Measurements from ENCODE around the gene GSK3B. TPM values are rescaled to one million over a fixed set of nuclear protein-coding genes. Genes with fewer than 3 reads are reported as not detected.
"Not testable (repeated sequence)": the region's sequence is repeated elsewhere in the genome, so short reads cannot be mapped to it uniquely, and the experiment has no call there.

The GSK3B gene
- total RNA-seq, 1 donor from 2014 or later, result 34.1 TPM

GRCh38 chr3:120018299-120018698 is 75.9 kb downstream of the GSK3B start:
- Mint-ChIP-seq H3K36me3 (ENCODE audit: low read depth) (peaks cover 4% of the 10 kb centered on the region), H3K27ac (no peak overlapping the region), H3K27me3 (ENCODE audit: insufficient read depth) (no peaks in the 10 kb centered on the region), H3K4me1 (ENCODE audit: low read depth) (peaks cover 21% of the 10 kb centered on the region), H3K4me3 (no peak overlapping the region), H3K9me3 (no peaks in the 10 kb centered on the region)
- intact Hi-C loops (cut with micrococcal nuclease), result no loop called here
- no peak for DNase-seq (ENCODE audit: low spot score)

GRCh38 chr3:120017692-120018091 is 76.6 kb downstream of the GSK3B start:
- intact Hi-C loops (cut with micrococcal nuclease), result no loop called here
- Mint-ChIP-seq H3K9me3 (no peaks in the 10 kb centered on the region), H3K27ac (no peak overlapping the region), H3K4me3 (no peak overlapping the region), H3K36me3 (ENCODE audit: low read depth) (peaks cover 4% of the 10 kb centered on the region), H3K27me3 (ENCODE audit: insufficient read depth) (no peaks in the 10 kb centered on the region), H3K4me1 (ENCODE audit: low read depth) (peaks cover 15% of the 10 kb centered on the region)
- DNase-seq (ENCODE audit: low spot score), result no peak

- Mint-ChIP-seq H3K4me1 (ENCODE audit: low read depth) (peaks cover 12% of the 10 kb centered on the region), H3K4me3 (no peak overlapping the region)
Observed at GRCh38 chr3:120013481-120013880, 80.8 kb downstream of the GSK3B start.

GRCh38 chr3:120005741-120006140 is 88.5 kb downstream of the GSK3B start:
- peaks cover 16% of the 10 kb centered on the region for H3K4me1 Mint-ChIP-seq (ENCODE audit: low read depth)
- DNase-seq (ENCODE audit: low spot score); H3K4me3 Mint-ChIP-seq; intact Hi-C loops (cut with micrococcal nuclease); H3K27me3 Mint-ChIP-seq (ENCODE audit: insufficient read depth); H3K27ac Mint-ChIP-seq: not testable (repeated sequence)
- peaks cover 32% of the 10 kb centered on the region for H3K9me3 Mint-ChIP-seq
- H3K36me3 Mint-ChIP-seq (ENCODE audit: low read depth), result peaks cover 26% of the 10 kb centered on the region

More at GRCh38 chr3:120013481-120013880, 80.8 kb downstream of the GSK3B start:
- intact Hi-C loops (cut with micrococcal nuclease), result no loop called here
- Mint-ChIP-seq H3K27me3 (ENCODE audit: insufficient read depth) (no peaks in the 10 kb centered on the region), H3K9me3 (peaks cover 6% of the 10 kb centered on the region), H3K27ac (no peak overlapping the region), H3K36me3 (ENCODE audit: low read depth) (no peaks in the 10 kb centered on the region)
- DNase-seq (ENCODE audit: low spot score), result no peak

GRCh38 chr3:120004008-120004498 is 90.2 kb downstream of the GSK3B start:
- H3K27ac Mint-ChIP-seq; H3K27me3 Mint-ChIP-seq (ENCODE audit: insufficient read depth); DNase-seq (ENCODE audit: low spot score); H3K4me1 Mint-ChIP-seq (ENCODE audit: low read depth); intact Hi-C loops (cut with micrococcal nuclease); H3K4me3 Mint-ChIP-seq: not testable (repeated sequence)
- Mint-ChIP-seq H3K9me3 (peaks cover 27% of the 10 kb centered on the region), H3K36me3 (ENCODE audit: low read depth) (peaks cover 39% of the 10 kb centered on the region)

- no peaks in the 10 kb centered on the region for H3K27me3 Mint-ChIP-seq (ENCODE audit: insufficient read depth)
- intact Hi-C loops (cut with micrococcal nuclease), result no loop called here
Observed at GRCh38 chr3:119998166-119998565, 96.1 kb downstream of the GSK3B start.

GRCh38 chr3:119990888-119991287 is 103.4 kb downstream of the GSK3B start:
- Mint-ChIP-seq H3K9me3 (peaks cover 22% of the 10 kb centered on the region), H3K36me3 (ENCODE audit: low read depth) (peaks cover 6% of the 10 kb centered on the region), H3K27ac (no peak overlapping the region), H3K4me1 (ENCODE audit: low read depth) (peaks cover 4% of the 10 kb centered on the region), H3K27me3 (ENCODE audit: insufficient read depth) (no peaks in the 10 kb centered on the region), H3K4me3 (no peak overlapping the region)
- DNase-seq (ENCODE audit: low spot score), result no peak
- intact Hi-C loops (cut with micrococcal nuclease), result no loop called here

More at GRCh38 chr3:119998166-119998565, 96.1 kb downstream of the GSK3B start:
- Mint-ChIP-seq H3K9me3 (no peaks in the 10 kb centered on the region), H3K4me3 (no peak overlapping the region), H3K36me3 (ENCODE audit: low read depth) (peaks cover 30% of the 10 kb centered on the region), H3K27ac (no peak overlapping the region), H3K4me1 (ENCODE audit: low read depth) (no peaks in the 10 kb centered on the region)
- no peak for DNase-seq (ENCODE audit: low spot score)

GRCh38 chr3:119989981-119990655 is 104.1 kb downstream of the GSK3B start:
- Mint-ChIP-seq H3K9me3 (peaks cover 29% of the 10 kb centered on the region), H3K27ac (no peak overlapping the region), H3K4me1 (ENCODE audit: low read depth) (peaks cover 4% of the 10 kb centered on the region), H3K36me3 (ENCODE audit: low read depth) (peaks cover 12% of the 10 kb centered on the region), H3K27me3 (ENCODE audit: insufficient read depth) (no peaks in the 10 kb centered on the region), H3K4me3 (no peak overlapping the region)
- intact Hi-C loops (cut with micrococcal nuclease), result loop anchor here (1.0 kb wide), 1 partner anchor 91 kb away; no protein-coding TSS in a partner anchor
- DNase-seq (ENCODE audit: low spot score), result no peak

GRCh38 chr3:119986812-119987211 is 107.4 kb downstream of the GSK3B start:
- not testable (repeated sequence) for H3K27ac Mint-ChIP-seq
- H3K36me3 Mint-ChIP-seq (ENCODE audit: low read depth), result peaks cover 24% of the 10 kb centered on the region

GRCh38 chr3:119981386-119981785 is 112.9 kb downstream of the GSK3B start:
- intact Hi-C loops (cut with micrococcal nuclease), result no loop called here
- Mint-ChIP-seq H3K9me3 (peaks cover 26% of the 10 kb centered on the region), H3K4me3 (no peak overlapping the region), H3K27me3 (ENCODE audit: insufficient read depth) (no peaks in the 10 kb centered on the region), H3K36me3 (ENCODE audit: low read depth) (peaks cover 29% of the 10 kb centered on the region), H3K4me1 (ENCODE audit: low read depth) (no peaks in the 10 kb centered on the region), H3K27ac (no peak overlapping the region)
- no peak for DNase-seq (ENCODE audit: low spot score)

More at GRCh38 chr3:119986812-119987211, 107.4 kb downstream of the GSK3B start:
- intact Hi-C loops (cut with micrococcal nuclease); H3K4me1 Mint-ChIP-seq (ENCODE audit: low read depth); H3K27me3 Mint-ChIP-seq (ENCODE audit: insufficient read depth); H3K4me3 Mint-ChIP-seq; DNase-seq (ENCODE audit: low spot score): not testable (repeated sequence)
- peaks cover 44% of the 10 kb centered on the region for H3K9me3 Mint-ChIP-seq

- H3K9me3 Mint-ChIP-seq, result peaks cover 2% of the 10 kb centered on the region
- no peaks in the 10 kb centered on the region for H3K27me3 Mint-ChIP-seq (ENCODE audit: insufficient read depth)
- no peak overlapping the region for H3K27ac Mint-ChIP-seq
- DNase-seq (ENCODE audit: low spot score), result no peak
- intact Hi-C loops (cut with micrococcal nuclease), result no loop called here
- peaks cover 14% of the 10 kb centered on the region for H3K36me3 Mint-ChIP-seq (ENCODE audit: low read depth)
- H3K4me3 Mint-ChIP-seq, result no peak overlapping the region
- peaks cover 8% of the 10 kb centered on the region for H3K4me1 Mint-ChIP-seq (ENCODE audit: low read depth)
Observed at GRCh38 chr3:119978554-119979208, 115.6 kb downstream of the GSK3B start.

GRCh38 chr3:119977353-119977752 is 116.9 kb downstream of the GSK3B start:
- Mint-ChIP-seq H3K4me3 (no peak overlapping the region), H3K4me1 (ENCODE audit: low read depth) (peaks cover 8% of the 10 kb centered on the region), H3K27me3 (ENCODE audit: insufficient read depth) (no peaks in the 10 kb centered on the region), H3K9me3 (no peaks in the 10 kb centered on the region), H3K36me3 (ENCODE audit: low read depth) (peaks cover 12% of the 10 kb centered on the region), H3K27ac (no peak overlapping the region)
- DNase-seq (ENCODE audit: low spot score), result no peak
- intact Hi-C loops (cut with micrococcal nuclease), result no loop called here

- no peak overlapping the region for H3K27ac Mint-ChIP-seq
- H3K27me3 Mint-ChIP-seq (ENCODE audit: insufficient read depth), result no peaks in the 10 kb centered on the region
- peaks cover 10% of the 10 kb centered on the region for H3K36me3 Mint-ChIP-seq (ENCODE audit: low read depth)
- H3K4me3 Mint-ChIP-seq, result no peak overlapping the region
- peaks cover 8% of the 10 kb centered on the region for H3K4me1 Mint-ChIP-seq (ENCODE audit: low read depth)
- intact Hi-C loops (cut with micrococcal nuclease), result no loop called here
- no peaks in the 10 kb centered on the region for H3K9me3 Mint-ChIP-seq
- DNase-seq (ENCODE audit: low spot score), result no peak
Observed at GRCh38 chr3:119976214-119976613, 118.0 kb downstream of the GSK3B start.

All from activated T-helper 1 cell treated with anti-CD3 and anti-CD28 coated beads, Interleukin-12 subunit alpha, Interleukin-12 subunit beta, Interleukin-2, Interleukin-4 antibody, amounts not matched to agents 30 ng/mL and 10 ng/mL and 1 ng/mL, durations not matched to agents 14 hours and 24 hours and 36 hours (primary cell).